ENCODE results near the gene PTDSS2.

PTDSS2 gene

DNA sequence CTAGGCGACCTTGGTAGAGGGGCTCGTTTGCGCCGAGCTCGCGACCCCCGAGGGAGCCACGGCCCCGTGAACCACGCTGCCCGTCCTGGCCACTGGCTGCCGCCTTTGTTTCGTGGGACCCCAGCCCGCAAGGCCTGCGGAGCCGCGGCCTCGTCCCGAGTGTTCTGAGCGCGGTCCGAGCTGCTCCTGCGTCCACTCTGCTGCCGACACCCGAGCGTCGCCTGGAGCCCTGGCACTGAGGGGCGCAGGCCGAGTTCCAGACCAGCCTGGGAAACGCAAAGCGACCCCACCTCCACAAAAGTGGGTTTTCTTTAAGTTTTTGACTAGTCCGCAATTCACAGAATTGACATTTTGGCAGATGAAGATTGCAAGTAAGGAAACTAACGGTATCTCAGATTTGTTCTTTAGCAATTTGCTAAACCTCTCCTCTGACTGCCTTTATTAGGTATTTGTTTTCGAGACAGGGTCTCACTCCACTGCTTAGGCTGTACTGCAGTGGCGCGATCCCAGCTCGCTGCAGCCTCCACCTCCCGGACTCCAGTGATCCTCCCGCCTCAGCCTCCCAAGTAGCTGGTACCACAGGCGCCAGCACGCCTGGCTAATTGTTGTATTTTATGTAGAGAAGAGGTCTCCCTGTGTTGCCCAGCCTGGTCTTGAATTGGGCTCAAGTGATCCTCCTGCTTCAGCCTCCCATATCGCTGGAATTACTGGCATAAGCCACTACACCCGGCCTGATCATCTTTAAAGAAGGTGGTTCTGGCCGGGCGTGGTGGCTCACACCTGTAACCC lies 57.8 kb downstream of the PTDSS2 start:
- peak overlapping the region; percentile 40 for H3K4me3 ChIP-seq (ENCODE audit: low read length)
- H3K4me1 ChIP-seq (ENCODE audit: low read length) = no peaks in the 10 kb centered on the region
- H3K9me2 ChIP-seq (replicated peaks; ENCODE audit: insufficient read depth, low read length) = no peaks in the 10 kb centered on the region
- TF ChIP-seq, protein P1, sequence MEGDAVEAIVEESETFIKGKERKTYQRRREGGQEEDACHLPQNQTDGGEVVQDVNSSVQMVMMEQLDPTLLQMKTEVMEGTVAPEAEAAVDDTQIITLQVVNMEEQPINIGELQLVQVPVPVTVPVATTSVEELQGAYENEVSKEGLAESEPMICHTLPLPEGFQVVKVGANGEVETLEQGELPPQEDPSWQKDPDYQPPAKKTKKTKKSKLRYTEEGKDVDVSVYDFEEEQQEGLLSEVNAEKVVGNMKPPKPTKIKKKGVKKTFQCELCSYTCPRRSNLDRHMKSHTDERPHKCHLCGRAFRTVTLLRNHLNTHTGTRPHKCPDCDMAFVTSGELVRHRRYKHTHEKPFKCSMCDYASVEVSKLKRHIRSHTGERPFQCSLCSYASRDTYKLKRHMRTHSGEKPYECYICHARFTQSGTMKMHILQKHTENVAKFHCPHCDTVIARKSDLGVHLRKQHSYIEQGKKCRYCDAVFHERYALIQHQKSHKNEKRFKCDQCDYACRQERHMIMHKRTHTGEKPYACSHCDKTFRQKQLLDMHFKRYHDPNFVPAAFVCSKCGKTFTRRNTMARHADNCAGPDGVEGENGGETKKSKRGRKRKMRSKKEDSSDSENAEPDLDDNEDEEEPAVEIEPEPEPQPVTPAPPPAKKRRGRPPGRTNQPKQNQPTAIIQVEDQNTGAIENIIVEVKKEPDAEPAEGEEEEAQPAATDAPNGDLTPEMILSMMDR (IDR thresholded peaks at IDR 0.05; ENCODE audit: low read length) = no peak
- TF ChIP-seq EZH2 (optimal IDR thresholded peaks at IDR 0.05; ENCODE audit: low read depth, low read length) (no peak), EZH2phosphoT487 (IDR thresholded peaks at IDR 0.05; ENCODE audit: low read length) (no peak)
- H3K27me3 ChIP-seq (replicated peaks; ENCODE audit: insufficient read depth, low read length) = no peaks in the 10 kb centered on the region
- peak overlapping the region; percentile 72 for H3K4me2 ChIP-seq (ENCODE audit: low read depth, low read length)
- H3K9ac ChIP-seq (ENCODE audit: low read length) = no peak overlapping the region; the same call in 1 of the 2 replicates
- no peaks in the 10 kb centered on the region for H3K9me3 ChIP-seq (replicated peaks; ENCODE audit: insufficient read depth, low read length)
- H3K27ac ChIP-seq (ENCODE audit: low read length) = no peak overlapping the region
- 0 out of 2 replicates have a peak, but pooled peaks cover 3% of the 10 kb centered on the region for H3F3A ChIP-seq (ENCODE audit: insufficient read depth, low read length)
- peaks cover 33% of the 10 kb centered on the region for H3K79me2 ChIP-seq (ENCODE audit: low read length)
- peak overlapping the region; percentile 42; the same call in 1 of the 2 replicates for H2AFZ ChIP-seq (ENCODE audit: low read length)
- no peak for DNase-seq
- no peaks in the 10 kb centered on the region for H3K36me3 ChIP-seq (replicated peaks; ENCODE audit: insufficient read depth, low read length)
- no peaks in the 10 kb centered on the region for H4K20me1 ChIP-seq (ENCODE audit: insufficient read depth, low read length)

DNA sequence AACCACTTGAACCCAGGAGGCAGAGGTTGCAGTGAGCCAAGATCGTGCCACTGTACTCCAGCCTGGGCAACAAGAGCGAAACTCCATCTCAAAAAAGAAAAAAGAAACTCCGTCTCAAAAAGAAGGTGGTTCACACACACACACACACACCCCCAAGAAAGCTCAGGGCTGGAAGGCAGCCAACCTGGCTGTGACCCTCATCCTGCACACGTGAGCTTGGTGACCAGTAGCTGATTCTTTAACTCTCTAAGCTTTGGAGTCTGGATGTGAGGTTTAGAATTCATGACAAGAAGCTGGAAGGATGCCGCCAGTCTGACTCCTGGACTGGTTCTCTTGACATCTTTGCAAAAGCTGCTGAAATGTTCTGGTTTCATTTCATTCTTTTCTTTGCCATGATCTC lies 58.9 kb downstream of the PTDSS2 start:
- Histone ChIP-seq H3K79me2 (ENCODE audit: low read length) (peaks cover 29% of the 10 kb centered on the region), H3K9me3 (replicated peaks; ENCODE audit: insufficient read depth, low read length) (no peaks in the 10 kb centered on the region), H3K36me3 (replicated peaks; ENCODE audit: insufficient read depth, low read length) (no peaks in the 10 kb centered on the region), H3K9ac (ENCODE audit: low read length) (no peak overlapping the region), H3K27me3 (replicated peaks; ENCODE audit: insufficient read depth, low read length) (no peaks in the 10 kb centered on the region), H4K20me1 (ENCODE audit: insufficient read depth, low read length) (no peaks in the 10 kb centered on the region), H3F3A (ENCODE audit: insufficient read depth, low read length) (0 out of 2 replicates have a peak, but pooled peaks cover 3% of the 10 kb centered on the region), H2AFZ (ENCODE audit: low read length) (no peak overlapping the region), H3K4me1 (ENCODE audit: low read length) (no peaks in the 10 kb centered on the region), H3K4me2 (ENCODE audit: low read depth, low read length) (no peak overlapping the region), H3K9me2 (replicated peaks; ENCODE audit: insufficient read depth, low read length) (no peaks in the 10 kb centered on the region), H3K4me3 (ENCODE audit: low read length) (no peak overlapping the region), H3K27ac (ENCODE audit: low read length) (no peak overlapping the region)
- no peak for DNase-seq
- no peak for TF ChIP-seq EZH2phosphoT487 (IDR thresholded peaks at IDR 0.05; ENCODE audit: low read length)
- TF ChIP-seq, protein P1 (IDR thresholded peaks at IDR 0.05; ENCODE audit: low read length) = no peak
- TF ChIP-seq EZH2 (optimal IDR thresholded peaks at IDR 0.05; ENCODE audit: low read depth, low read length) = no peak

DNA sequence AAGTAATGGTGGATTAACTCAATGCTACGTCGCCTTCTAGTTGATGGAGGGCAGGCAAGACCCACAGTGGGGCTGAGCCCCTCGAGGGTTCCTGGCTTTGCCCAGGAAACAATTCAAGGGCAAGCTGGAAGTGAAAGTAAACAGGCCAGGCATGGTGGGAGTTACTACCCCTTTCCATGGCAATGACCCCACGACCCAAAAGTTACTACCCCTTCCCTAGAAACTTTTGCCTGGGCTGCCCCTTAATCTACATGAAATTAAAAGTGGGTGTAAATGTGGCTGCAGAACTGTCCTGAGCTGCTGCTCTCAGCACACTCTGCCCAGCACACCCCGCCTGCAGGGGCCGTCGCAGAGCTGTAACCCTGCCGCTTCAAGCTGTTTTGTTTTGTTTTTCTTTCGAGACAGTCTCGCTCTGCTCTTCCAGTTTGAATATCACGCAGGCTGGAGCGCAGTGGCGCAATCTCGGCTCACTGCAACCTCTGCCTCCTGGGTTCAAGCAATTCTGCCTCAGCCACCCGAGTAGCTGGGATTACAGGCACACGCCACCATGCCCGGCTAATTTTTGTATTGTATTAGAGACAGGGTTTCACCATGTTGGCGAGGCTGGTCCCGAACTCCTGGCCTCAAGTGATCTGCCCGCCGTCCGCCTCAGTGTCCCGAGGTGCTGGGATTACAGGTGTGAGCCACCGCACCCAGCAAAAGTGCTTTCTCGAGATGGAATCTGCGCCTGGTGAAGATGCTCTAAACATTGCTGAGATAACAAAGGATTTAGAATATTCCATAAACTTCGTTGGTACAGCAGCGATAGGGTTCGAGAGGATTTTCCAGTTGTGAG lies 62.9 kb downstream of the PTDSS2 start:
- Histone ChIP-seq H3K4me3 (ENCODE audit: low read length) (no peak overlapping the region), H3K36me3 (replicated peaks; ENCODE audit: insufficient read depth, low read length) (no peaks in the 10 kb centered on the region), H3K4me1 (ENCODE audit: low read length) (no peaks in the 10 kb centered on the region), H3F3A (ENCODE audit: insufficient read depth, low read length) (no peaks in the 10 kb centered on the region), H2AFZ (ENCODE audit: low read length) (no peak overlapping the region), H3K27me3 (replicated peaks; ENCODE audit: insufficient read depth, low read length) (no peaks in the 10 kb centered on the region), H3K27ac (ENCODE audit: low read length) (no peak overlapping the region), H3K79me2 (ENCODE audit: low read length) (no peaks in the 10 kb centered on the region), H3K9me3 (replicated peaks; ENCODE audit: insufficient read depth, low read length) (no peaks in the 10 kb centered on the region), H3K9me2 (replicated peaks; ENCODE audit: insufficient read depth, low read length) (no peaks in the 10 kb centered on the region), H3K9ac (ENCODE audit: low read length) (no peak overlapping the region), H3K4me2 (ENCODE audit: low read depth, low read length) (no peak overlapping the region), H4K20me1 (ENCODE audit: insufficient read depth, low read length) (no peaks in the 10 kb centered on the region)
- TF ChIP-seq EZH2 (optimal IDR thresholded peaks at IDR 0.05; ENCODE audit: low read depth, low read length) (no peak), EZH2phosphoT487 (IDR thresholded peaks at IDR 0.05; ENCODE audit: low read length) (no peak)
- TF ChIP-seq, protein P1 (IDR thresholded peaks at IDR 0.05; ENCODE audit: low read length) = no peak
- no peak for DNase-seq
